NCI-H1092 treated with DMSO at 0.1 percent for 48 hours (cell line): ENCODE data around the gene SCARB1.
"Not testable (repeated sequence)": the region's sequence is repeated elsewhere in the genome, so short reads cannot be mapped to it uniquely, and the experiment has no call there.

ENCODE experiments used
- DNase-seq: peaks from one replicate; lab custom pipeline; 2025; lab: John Stamatoyannopoulos, UW

The SCARB1 gene

GRCh38 chr12:124863416-124864325 lies at the start of gene SCARB1:
Gene SCARB1 (minus strand): TSS chr12:124863864. CDS start chr12:124863720, 144 bp downstream.
- DNase-seq, result peak; percentile 68

GRCh38 chr12:124912529-124913287 lies 49.0 kb upstream of the SCARB1 start:
- DNase-seq, result not testable (repeated sequence)

- DNase-seq, result not testable (repeated sequence)
These were observed 47.9 kb upstream of the SCARB1 start for GRCh38 chr12:124911521-124911920.

GRCh38 chr12:124910561-124911478 lies 47.2 kb upstream of the SCARB1 start:
- no peak for DNase-seq

DNA sequence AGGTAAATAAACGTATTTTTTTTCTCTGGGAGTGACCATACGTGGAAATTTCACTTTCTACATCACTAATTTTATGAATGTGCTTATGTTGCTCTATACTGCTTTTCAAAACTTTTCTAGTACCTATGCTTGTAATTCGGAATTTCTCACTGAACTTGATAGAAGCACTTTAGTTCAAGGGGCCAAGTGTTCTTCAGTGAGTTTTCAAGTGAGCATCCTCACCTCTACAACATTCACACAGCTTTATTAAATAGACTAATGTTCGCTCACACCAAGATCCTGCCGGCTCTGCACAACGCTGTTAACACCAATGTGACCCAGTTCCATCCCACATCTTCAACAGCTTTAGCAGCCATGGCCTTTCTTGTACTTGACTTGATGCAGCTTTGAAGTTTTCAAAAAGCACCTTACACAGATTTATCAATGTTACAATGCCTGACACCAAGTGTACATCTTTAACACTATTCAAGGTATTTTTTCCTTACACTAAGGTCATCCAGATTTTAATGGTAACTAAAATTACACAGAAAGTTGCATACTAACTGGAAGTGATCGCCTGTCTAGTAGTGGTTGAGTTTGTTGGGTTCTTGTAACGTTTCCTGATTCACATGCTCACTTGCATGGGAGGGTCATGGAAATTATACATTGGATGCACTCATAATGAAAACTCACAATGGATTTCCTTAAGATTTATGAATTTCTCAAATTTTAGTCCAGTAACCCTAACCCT lies 46.3 kb upstream of the SCARB1 start:
- DNase-seq, result no peak

DNA sequence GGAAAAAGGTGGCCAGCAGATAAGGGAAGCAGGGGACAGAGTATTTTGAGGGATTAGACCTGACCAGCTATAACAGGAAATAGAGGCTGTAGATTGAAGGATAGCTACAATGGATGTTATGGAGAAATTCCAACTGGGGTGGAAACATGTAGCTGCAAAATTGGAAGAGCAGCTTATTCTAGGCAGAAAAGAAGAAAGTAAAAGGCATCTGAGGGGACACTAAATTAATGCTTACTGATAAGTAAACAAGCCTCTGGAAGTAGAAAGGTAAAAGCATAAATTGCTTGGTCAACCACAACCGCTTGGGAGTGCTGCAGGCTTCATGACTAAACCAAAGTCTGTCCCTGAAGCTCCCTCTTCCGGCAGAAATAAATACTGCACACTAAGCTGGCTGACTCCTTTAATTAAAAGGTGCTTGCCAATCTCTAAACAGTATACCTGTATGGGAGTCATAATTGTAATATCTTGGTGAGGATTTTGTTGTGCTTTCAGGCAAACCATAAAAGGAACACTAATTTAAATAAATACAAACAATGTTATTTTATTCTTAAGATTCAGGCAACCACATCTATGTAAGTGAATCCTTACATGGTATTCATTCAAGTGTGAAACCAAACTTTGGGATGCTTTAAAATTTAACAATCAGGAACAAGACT lies 43.1 kb upstream of the SCARB1 start:
- DNase-seq, result no peak

DNA sequence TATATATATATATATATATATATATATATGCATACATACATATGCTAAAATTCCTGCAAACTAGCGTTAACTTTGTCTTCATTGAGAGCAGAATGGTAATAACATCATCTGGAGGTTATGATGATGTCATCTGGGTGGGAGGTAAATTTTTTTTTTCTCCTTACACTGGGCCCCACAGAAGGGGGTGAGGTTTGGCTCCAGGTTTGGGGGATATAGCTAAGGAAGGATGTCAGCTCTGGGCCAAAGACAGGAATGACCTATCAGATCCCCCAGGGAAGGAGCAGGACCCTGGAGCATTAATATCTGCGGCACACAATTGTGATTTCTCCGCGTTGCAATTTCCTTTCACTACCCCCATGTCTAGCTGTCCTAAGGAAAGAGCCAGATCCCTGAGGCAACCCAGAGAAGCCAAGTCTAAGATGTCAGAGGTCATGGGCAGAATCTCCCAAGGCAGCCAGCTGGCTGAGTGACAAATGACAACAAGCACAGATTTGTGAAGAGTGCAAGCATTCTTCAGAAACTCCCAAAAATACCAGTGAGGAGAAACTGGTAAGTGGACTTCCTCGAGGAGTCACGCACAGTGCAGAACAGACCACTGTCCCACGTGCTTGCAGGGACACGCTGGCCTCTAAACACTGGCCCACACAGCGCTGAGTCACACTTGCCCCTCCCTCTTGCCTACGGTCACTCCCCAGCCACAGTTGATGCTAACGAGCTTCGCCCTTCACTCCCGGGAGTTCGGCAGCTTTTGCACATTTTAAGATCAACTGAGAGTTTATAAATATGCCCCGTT lies 40.8 kb upstream of the SCARB1 start:
- no peak for DNase-seq

- no peak for DNase-seq
These were observed 39.3 kb upstream of the SCARB1 start for GRCh38 chr12:124902916-124903315.

- no peak for DNase-seq
These were observed 37.3 kb upstream of the SCARB1 start for GRCh38 chr12:124901003-124901402.

GRCh38 chr12:124900345-124900795 lies 36.7 kb upstream of the SCARB1 start:
- not testable (repeated sequence) for DNase-seq

GRCh38 chr12:124898923-124899294 lies 35.2 kb upstream of the SCARB1 start:
- no peak for DNase-seq

DNA sequence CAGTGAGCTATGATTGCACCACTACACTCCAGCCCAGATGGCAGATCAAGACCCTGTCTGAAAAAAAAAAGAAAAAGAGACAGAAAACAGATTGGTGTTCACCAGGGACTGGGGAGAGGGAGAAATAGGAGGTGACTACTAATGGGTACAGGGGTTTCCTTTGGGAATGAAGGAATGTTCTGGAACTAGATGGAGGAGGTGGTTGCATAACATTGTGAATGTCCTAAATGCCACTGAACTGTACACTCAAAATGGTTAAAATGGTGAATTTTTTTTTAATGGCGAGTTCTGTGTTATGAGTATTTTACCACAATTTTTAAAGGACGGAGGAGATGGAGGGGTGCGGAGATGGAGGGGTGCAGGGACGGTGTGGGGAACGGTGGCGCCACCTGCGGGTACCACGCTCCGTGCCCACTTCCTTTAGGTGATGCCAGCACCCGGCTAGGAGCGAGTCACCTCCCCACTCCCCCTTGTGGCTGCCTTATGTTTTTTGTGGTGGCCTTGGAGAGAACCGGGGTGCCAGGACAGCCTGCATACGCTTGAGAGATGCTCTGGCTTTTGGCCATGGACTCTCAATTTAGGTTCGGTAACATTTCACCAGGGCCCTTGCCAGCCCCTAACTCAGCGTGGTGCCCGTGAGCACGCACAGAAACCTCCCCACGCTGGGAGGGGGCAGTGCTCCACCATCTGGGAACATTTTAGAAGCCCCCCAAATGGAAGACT lies 34.7 kb upstream of the SCARB1 start:
- peak; percentile 75 for DNase-seq

DNA sequence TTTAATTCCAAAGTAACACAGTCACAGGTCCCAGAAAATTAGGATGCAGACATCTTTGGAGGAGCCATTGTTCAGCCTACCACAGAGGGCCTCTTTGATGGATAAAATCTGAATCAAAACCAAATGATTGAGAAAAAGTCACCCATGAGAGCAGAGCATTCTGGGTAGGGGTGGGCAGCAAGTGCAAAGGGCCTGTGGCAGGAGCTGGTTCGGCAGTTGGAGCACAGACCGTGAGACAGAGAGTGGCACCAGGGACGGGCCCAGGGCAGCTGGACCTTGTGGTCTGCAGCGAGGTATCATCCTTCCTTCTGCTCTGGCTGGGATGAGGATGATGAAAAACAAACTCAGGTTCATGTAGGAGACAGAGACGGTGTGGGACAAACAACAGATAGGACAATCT lies 32.8 kb upstream of the SCARB1 start:
- no peak for DNase-seq

- no peak for DNase-seq
These were observed 30.3 kb upstream of the SCARB1 start for GRCh38 chr12:124893792-124894516.

DNA sequence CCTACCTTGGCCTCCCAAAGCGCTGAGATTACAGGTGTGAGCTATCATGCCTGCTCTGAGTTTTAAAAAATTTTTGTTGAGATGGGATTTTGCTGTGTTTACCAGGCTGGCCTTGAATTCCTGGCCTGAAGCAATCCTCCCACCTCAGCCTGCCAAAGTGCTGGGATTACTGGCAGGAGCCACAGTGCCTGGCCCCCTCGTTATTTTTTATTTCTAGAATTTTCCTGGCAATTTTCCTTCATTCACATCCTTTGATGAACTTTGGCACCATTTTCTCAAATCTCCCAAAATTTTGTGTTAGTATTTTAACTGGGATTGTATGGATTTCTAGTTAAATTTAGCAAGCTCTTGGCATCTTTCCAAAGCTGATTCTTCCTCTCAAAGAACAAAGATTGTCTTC lies 24.6 kb upstream of the SCARB1 start:
- DNase-seq, result no peak

- DNase-seq, result not testable (repeated sequence)
These were observed 24.1 kb upstream of the SCARB1 start for GRCh38 chr12:124887766-124888165.

DNA sequence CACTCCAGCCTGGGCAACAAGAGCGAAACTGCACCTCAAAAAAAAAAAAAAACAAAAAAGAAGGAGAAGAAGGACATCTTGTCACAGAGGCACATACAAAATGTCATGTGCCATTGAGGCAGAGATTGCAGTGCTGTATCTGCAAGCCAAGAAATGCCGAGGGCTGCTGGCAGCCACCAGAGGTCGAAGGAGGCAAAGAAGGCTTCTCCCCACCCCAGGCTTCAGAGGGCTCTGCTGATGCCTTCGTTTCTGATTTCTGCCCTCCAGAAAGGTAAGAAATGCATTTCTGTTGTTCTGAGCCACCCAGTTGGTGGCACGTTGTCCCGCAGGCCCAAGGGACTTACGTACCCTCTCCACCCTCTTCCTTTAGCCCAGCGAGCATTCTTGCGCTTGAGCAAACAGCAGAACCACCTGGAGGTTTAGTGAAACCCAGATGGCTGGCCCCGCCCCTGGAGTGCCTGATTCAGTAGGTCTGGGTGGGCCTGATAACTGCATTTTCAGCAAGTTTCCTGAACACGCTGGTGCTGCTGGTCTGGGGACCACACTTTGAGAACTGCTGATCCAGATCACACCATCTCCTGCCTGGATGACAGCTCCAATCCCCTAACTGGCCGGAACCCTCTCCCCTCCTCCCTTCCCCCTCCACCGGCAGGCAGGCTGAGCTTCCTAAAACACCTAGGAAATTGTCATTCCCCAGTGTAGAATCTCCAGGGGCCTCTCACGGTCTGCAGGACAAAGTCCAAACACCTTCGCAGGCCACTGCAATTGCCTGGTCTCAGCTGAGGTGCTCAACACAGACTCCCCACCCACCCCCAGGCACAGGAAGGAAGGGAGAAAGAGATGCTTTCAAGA lies 21.1 kb upstream of the SCARB1 start:
- peak; percentile 13 for DNase-seq
